Measurements from ENCODE around the gene AFAP1.

The AFAP1 gene

GRCh38 chr4:7864685-7865084 is 75.0 kb downstream of the AFAP1 start:
- no peak for DNase-seq (ENCODE audit: low read depth)

GRCh38 chr4:7863911-7864681 is 75.6 kb downstream of the AFAP1 start:
- no peak for DNase-seq (ENCODE audit: low read depth)

- no peak for DNase-seq (ENCODE audit: low read depth)
Measured at GRCh38 chr4:7862561-7863192, 77.0 kb downstream of the AFAP1 start.

- no peak for DNase-seq (ENCODE audit: low read depth)
Measured at GRCh38 chr4:7861440-7861881, 78.2 kb downstream of the AFAP1 start.

- no peak for DNase-seq (ENCODE audit: low read depth)
Measured at GRCh38 chr4:7860600-7861163, 79.0 kb downstream of the AFAP1 start.

GRCh38 chr4:7859326-7859725 is 80.3 kb downstream of the AFAP1 start:
- no peak for DNase-seq (ENCODE audit: low read depth)

GRCh38 chr4:7858498-7858897 is 81.2 kb downstream of the AFAP1 start:
- no peak for DNase-seq (ENCODE audit: low read depth)

- no peak for DNase-seq (ENCODE audit: low read depth)
Measured at GRCh38 chr4:7857993-7858392, 81.7 kb downstream of the AFAP1 start.

- DNase-seq (ENCODE audit: low read depth), result no peak
Measured at GRCh38 chr4:7857238-7857701, 82.4 kb downstream of the AFAP1 start.

GRCh38 chr4:7855731-7856130 is 83.9 kb downstream of the AFAP1 start:
- DNase-seq (ENCODE audit: low read depth), result no peak

- DNase-seq (ENCODE audit: low read depth), result peak; percentile 44
Measured at GRCh38 chr4:7854697-7855370, 84.8 kb downstream of the AFAP1 start.

GRCh38 chr4:7854216-7854615 is 85.4 kb downstream of the AFAP1 start:
- DNase-seq (ENCODE audit: low read depth), result no peak

GRCh38 chr4:7853271-7853670 is 86.4 kb downstream of the AFAP1 start:
- no peak for DNase-seq (ENCODE audit: low read depth)

GRCh38 chr4:7852568-7853185 is 87.0 kb downstream of the AFAP1 start:
- DNase-seq (ENCODE audit: low read depth), result no peak

- DNase-seq (ENCODE audit: low read depth), result no peak
Measured at GRCh38 chr4:7850489-7850888, 89.2 kb downstream of the AFAP1 start.

- DNase-seq (ENCODE audit: low read depth), result no peak
Measured at GRCh38 chr4:7847206-7847605, 92.5 kb downstream of the AFAP1 start.

GRCh38 chr4:7845493-7846128 is 94.0 kb downstream of the AFAP1 start:
- DNase-seq (ENCODE audit: low read depth), result no peak

GRCh38 chr4:7844594-7844991 is 95.1 kb downstream of the AFAP1 start:
- DNase-seq (ENCODE audit: low read depth), result no peak

- DNase-seq (ENCODE audit: low read depth), result peak; percentile 65
Measured at GRCh38 chr4:7843831-7844593, 95.6 kb downstream of the AFAP1 start.

- no peak for DNase-seq (ENCODE audit: low read depth)
Measured at GRCh38 chr4:7842384-7843279, 97.0 kb downstream of the AFAP1 start.
